HL-60 (cell line): ENCODE data around the gene TMED6.

ENCODE experiments used
- CTCF ChIP-seq: IDR thresholded peaks from one replicate; pipeline ENCODE4 v1.5.1; 2011; ENCODE audit warnings: low read length, control low read depth, inconsistent platforms; ENCODE audit not compliant: insufficient read depth
- GABPA ChIP-seq: IDR thresholded peaks from 2 replicates; pipeline ENCODE4 v1.6.1; 2012; ENCODE audit warnings: low read depth
- POLR2AphosphoS5 ChIP-seq: IDR thresholded peaks from 2 replicates; pipeline ENCODE4 v1.6.1; 2012; ENCODE audit warnings: low read depth
- REST ChIP-seq: IDR thresholded peaks from 2 replicates; pipeline ENCODE4 v1.6.1; 2012; ENCODE audit warnings: low read depth; ENCODE audit not compliant: insufficient replicate concordance
- SPI1 ChIP-seq: IDR thresholded peaks from 2 replicates; pipeline ENCODE4 v1.6.1; 2012; ENCODE audit warnings: low read depth, mild to moderate bottlenecking, borderline replicate concordance

GRCh38 chr16:69350536-69351133, 951 bp downstream of the TMED6 start:
- no peak for TF ChIP-seq CTCF
- TF ChIP-seq POLR2AphosphoS5 = no peak
- no peak for TF ChIP-seq REST
- no peak for TF ChIP-seq GABPA
- TF ChIP-seq SPI1 = no peak
